Stomach (tissue), 4 donors: ENCODE results near the gene ARMC6.

Experiments
- POLR2A ChIP-seq, 4 donors: fragments of 450-650 bp; IDR thresholded peaks; one replicate each; pipeline ENCODE4 v1.6.1; 2016; ENCODE audit warnings: antibody characterized with exemption in 4 of 4, control low read depth in 2 of 4, mild to moderate bottlenecking in 1 of 4, moderate library complexity in 1 of 4
- TF ChIP-seq, protein P1 (sequence below), 7 experiments: fragments of 450-650 bp in 4 of 7; fragments of 200-600 bp in 3 of 7; sonication (generic) in 3 of 7; IDR thresholded peaks; one replicate each; pipeline ENCODE4 v1.5.1; 2016 to 2019; ENCODE audit warnings: antibody characterized with exemption in 7 of 7, control low read depth in 2 of 7, mild to moderate bottlenecking in 1 of 7

DNA sequence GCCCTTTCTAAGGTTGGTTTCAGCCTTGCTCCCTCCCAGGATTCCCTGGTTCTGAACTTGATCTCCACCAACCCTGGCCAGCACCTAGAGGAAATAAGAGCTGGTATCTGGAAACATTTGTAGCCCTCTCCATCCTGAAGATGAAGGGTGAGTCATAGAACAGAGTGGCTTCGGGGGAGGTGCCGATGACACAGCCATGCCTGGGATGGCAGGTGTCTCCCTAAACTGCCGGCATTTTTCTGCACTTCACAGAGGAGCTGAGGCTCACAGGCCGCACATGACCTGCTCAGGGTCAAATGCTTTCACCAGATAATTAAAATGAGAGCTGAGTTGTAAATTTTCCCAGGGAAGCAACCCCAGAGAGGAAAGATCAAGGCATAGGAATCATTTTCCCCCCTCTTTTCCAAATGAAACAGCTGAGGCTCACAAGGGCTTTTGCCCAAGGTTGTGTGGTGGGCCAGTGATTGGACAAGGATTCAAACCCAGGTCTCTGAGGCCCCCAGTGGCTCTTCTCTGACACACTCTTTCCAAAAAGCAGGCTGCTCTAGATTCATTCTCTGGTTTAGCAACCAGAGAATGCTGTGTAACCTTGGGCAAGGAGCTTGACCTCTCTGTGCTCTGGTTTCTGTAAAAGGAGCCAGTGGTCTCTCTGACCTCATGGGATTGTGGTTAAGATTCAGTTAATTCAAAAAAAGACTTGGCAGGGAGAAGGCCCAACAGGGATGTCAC lies 29.2 kb downstream of the ARMC6 start:
- TF ChIP-seq POLR2A (IDR thresholded peaks at IDR 0.05), result no peak
- TF ChIP-seq, protein P1, sequence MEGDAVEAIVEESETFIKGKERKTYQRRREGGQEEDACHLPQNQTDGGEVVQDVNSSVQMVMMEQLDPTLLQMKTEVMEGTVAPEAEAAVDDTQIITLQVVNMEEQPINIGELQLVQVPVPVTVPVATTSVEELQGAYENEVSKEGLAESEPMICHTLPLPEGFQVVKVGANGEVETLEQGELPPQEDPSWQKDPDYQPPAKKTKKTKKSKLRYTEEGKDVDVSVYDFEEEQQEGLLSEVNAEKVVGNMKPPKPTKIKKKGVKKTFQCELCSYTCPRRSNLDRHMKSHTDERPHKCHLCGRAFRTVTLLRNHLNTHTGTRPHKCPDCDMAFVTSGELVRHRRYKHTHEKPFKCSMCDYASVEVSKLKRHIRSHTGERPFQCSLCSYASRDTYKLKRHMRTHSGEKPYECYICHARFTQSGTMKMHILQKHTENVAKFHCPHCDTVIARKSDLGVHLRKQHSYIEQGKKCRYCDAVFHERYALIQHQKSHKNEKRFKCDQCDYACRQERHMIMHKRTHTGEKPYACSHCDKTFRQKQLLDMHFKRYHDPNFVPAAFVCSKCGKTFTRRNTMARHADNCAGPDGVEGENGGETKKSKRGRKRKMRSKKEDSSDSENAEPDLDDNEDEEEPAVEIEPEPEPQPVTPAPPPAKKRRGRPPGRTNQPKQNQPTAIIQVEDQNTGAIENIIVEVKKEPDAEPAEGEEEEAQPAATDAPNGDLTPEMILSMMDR (IDR thresholded peaks at IDR 0.05), result no peak
